ENCODE data around the gene GON4L.

Gene GON4L

GRCh38 chr1:155893389-155894142 lies 36.6 kb upstream of the GON4L start:
- TF ChIP-seq CTCF (IDR thresholded peaks at IDR 0.05; ENCODE audit: borderline replicate concordance, control extremely low read depth, extremely low read depth, insufficient read depth, missing control alignments) = no peak
- in situ Hi-C loops (cut with MboI; ENCODE audit: low sequenced_read_pairs, unreplicated experiment) = no loop called here
- no peak for DNase-seq (ENCODE audit: low spot score)

- no peak for DNase-seq (ENCODE audit: low spot score)
- in situ Hi-C loops (cut with MboI; ENCODE audit: low sequenced_read_pairs, unreplicated experiment) = no loop called here
- TF ChIP-seq CTCF (IDR thresholded peaks at IDR 0.05; ENCODE audit: borderline replicate concordance, control extremely low read depth, extremely low read depth, insufficient read depth, missing control alignments) = no peak
Observed at GRCh38 chr1:155892796-155893195, 35.8 kb upstream of the GON4L start.

GRCh38 chr1:155890251-155890650 lies 33.2 kb upstream of the GON4L start:
- in situ Hi-C loops (cut with MboI; ENCODE audit: low sequenced_read_pairs, unreplicated experiment) = no loop called here
- no peak for DNase-seq (ENCODE audit: low spot score)
- TF ChIP-seq CTCF (IDR thresholded peaks at IDR 0.05; ENCODE audit: borderline replicate concordance, control extremely low read depth, extremely low read depth, insufficient read depth, missing control alignments) = no peak

GRCh38 chr1:155889566-155889965 lies 32.6 kb upstream of the GON4L start:
- no peak for TF ChIP-seq CTCF (IDR thresholded peaks at IDR 0.05; ENCODE audit: borderline replicate concordance, control extremely low read depth, extremely low read depth, insufficient read depth, missing control alignments)
- in situ Hi-C loops (cut with MboI; ENCODE audit: low sequenced_read_pairs, unreplicated experiment) = no loop called here
- no peak for DNase-seq (ENCODE audit: low spot score)

GRCh38 chr1:155888481-155888880 lies 31.5 kb upstream of the GON4L start:
- DNase-seq (ENCODE audit: low spot score) = no peak
- no peak for TF ChIP-seq CTCF (IDR thresholded peaks at IDR 0.05; ENCODE audit: borderline replicate concordance, control extremely low read depth, extremely low read depth, insufficient read depth, missing control alignments)
- in situ Hi-C loops (cut with MboI; ENCODE audit: low sequenced_read_pairs, unreplicated experiment) = no loop called here

GRCh38 chr1:155884982-155885381 lies 28.0 kb upstream of the GON4L start:
- no peak for TF ChIP-seq CTCF (IDR thresholded peaks at IDR 0.05; ENCODE audit: borderline replicate concordance, control extremely low read depth, extremely low read depth, insufficient read depth, missing control alignments)
- no peak for DNase-seq (ENCODE audit: low spot score)
- in situ Hi-C loops (cut with MboI; ENCODE audit: low sequenced_read_pairs, unreplicated experiment) = no loop called here

All from GM13976 (cell line).